Endothelial cell of umbilical vein (primary cell): ENCODE data around the gene CWF19L2. TPM values are rescaled to one million over a fixed set of nuclear protein-coding genes. Genes with fewer than 3 reads are reported as not detected.
A peak's percentile ranks its signal among the peaks of the same experiment; 100 is the strongest.

Experiments
- Bru-seq: library from RNA; stranded (reverse); fragments of 400-500 nt; gene quantifications from one replicate; lab custom pipeline; 2021; lab: Mats Ljungman, UMichigan
- BruChase-seq, 2 experiments: library from RNA; stranded (reverse); fragments of 400-500 nt; gene quantifications; one replicate each; lab custom pipeline; 2021; lab: Mats Ljungman, UMichigan
- BruUV-seq: library from RNA; stranded (reverse); fragments of 400-500 nt; replicated peaks from 2 replicates; lab custom pipeline; 2021; lab: Mats Ljungman, UMichigan
- CTCF ChIA-PET: fragments of 300-600, 350-600 bp; sonication (Branson Sonifier 250); formaldehyde crosslinking; loops from one replicate; lab custom pipeline; 2021; ENCODE audit warnings: antibody characterized with exemption, inconsistent platforms; lab: Charles Lee
- POLR2A ChIA-PET: fragments of 300-600, 350-600 bp; sonication (Branson Sonifier 250); formaldehyde crosslinking; loops from one replicate; lab custom pipeline; 2021; ENCODE audit warnings: antibody characterized with exemption, inconsistent platforms; lab: Charles Lee
- DNase-seq: peaks from one replicate; pipeline ENCODE4 v3.0.0-alpha.2; 2011; ENCODE audit warnings: low read depth, low spot score
- FAIRE-seq: peaks from 2 replicates; lab custom pipeline; 2011; peaks lifted over from hg19 to GRCh38; lab: Jason Lieb, UNC
- H2AFZ ChIP-seq: 2 replicates; pipeline ENCODE4 v1.6.0; 2012; ENCODE audit warnings: low read depth, low read length, control low read depth, inconsistent platforms
- H3K27ac ChIP-seq: 2 replicates; pipeline ENCODE4 v1.5.1; 2011; ENCODE audit warnings: low read depth, mild to moderate bottlenecking, control low read depth, low read length, moderate library complexity; ENCODE audit not compliant: insufficient read depth
- H3K27me3 ChIP-seq, 2 experiments: 2 replicates each; pipeline versions ENCODE4 v1.6.0 to v1.6.1; 2011; ENCODE audit warnings: low read length in 2 of 2, mixed read lengths in 1 of 2; ENCODE audit not compliant: control insufficient read depth in 2 of 2, insufficient read depth in 2 of 2
- H3K36me3 ChIP-seq, 2 experiments: 2 replicates in 1 of 2; 3 replicates in 1 of 2; pipeline ENCODE4 v1.5.1; 2011; ENCODE audit warnings: low read length in 2 of 2, mild to moderate bottlenecking in 1 of 2, moderate library complexity in 1 of 2; ENCODE audit not compliant: control insufficient read depth in 2 of 2, insufficient read depth in 2 of 2; ENCODE audit errors: extremely low read depth in 1 of 2
- H3K4me1 ChIP-seq: 3 replicates; pipeline ENCODE4 v1.5.1; 2011; ENCODE audit warnings: mild to moderate bottlenecking, low read length; ENCODE audit not compliant: control insufficient read depth, insufficient read depth; ENCODE audit errors: extremely low read depth
- H3K4me2 ChIP-seq: 2 replicates; pipeline ENCODE4 v1.6.1; 2011; ENCODE audit warnings: low read length, control low read depth, mixed read lengths; ENCODE audit not compliant: insufficient read depth
- H3K4me3 ChIP-seq, 3 experiments: fragments of 200-600 bp in 1 of 3; sonication (generic), shearing (Covaris generic) in 1 of 3; replicated peaks in 1 of 3; 2 replicates each; pipeline ENCODE4 v1.5.1; 2011 to 2016; ENCODE audit warnings: control low read depth in 3 of 3, low read length in 3 of 3, mild to moderate bottlenecking in 2 of 3, inconsistent platforms in 1 of 3, low read depth in 1 of 3, moderate library complexity in 1 of 3; ENCODE audit not compliant: insufficient read depth in 1 of 3
- H3K79me2 ChIP-seq: 2 replicates; pipeline ENCODE4 v1.6.0; 2012; ENCODE audit warnings: low read length, inconsistent platforms; ENCODE audit not compliant: control insufficient read depth, insufficient read depth
- H3K9ac ChIP-seq: replicated peaks from 2 replicates; pipeline ENCODE3; 2011; ENCODE audit warnings: low read length, control low read depth; ENCODE audit not compliant: insufficient read depth; ENCODE audit errors: extremely low read depth
- H3K9me1 ChIP-seq: replicated peaks from 3 replicates; pipeline ENCODE4 v1.6.0; 2011; ENCODE audit warnings: mild to moderate bottlenecking, low read length; ENCODE audit not compliant: control insufficient read depth, insufficient read depth; ENCODE audit errors: extremely low read depth
- H3K9me3 ChIP-seq: replicated peaks from 2 replicates; pipeline ENCODE4 v1.5.1; 2012; ENCODE audit warnings: low read length, inconsistent platforms; ENCODE audit not compliant: control insufficient read depth, insufficient read depth
- H4K20me1 ChIP-seq: replicated peaks from 2 replicates; pipeline ENCODE3; 2011; ENCODE audit warnings: mild to moderate bottlenecking, low read length; ENCODE audit not compliant: control insufficient read depth, insufficient read depth; ENCODE audit errors: extremely low read depth
- JUN ChIP-seq: IDR thresholded peaks from 2 replicates; pipeline ENCODE4 v1.6.1; 2011; ENCODE audit warnings: borderline replicate concordance, low read depth; ENCODE audit not compliant: insufficient read length, insufficient read depth
- MAX ChIP-seq: IDR thresholded peaks from 2 replicates; pipeline ENCODE4 v1.6.1; 2011; ENCODE audit not compliant: insufficient read depth, insufficient read length
- MYC ChIP-seq: IDR thresholded peaks from one replicate; pipeline ENCODE4 v1.6.1; 2011; ENCODE audit warnings: mild to moderate bottlenecking, low read depth, low read length
- POLR2A ChIP-seq: IDR thresholded peaks from 2 replicates; pipeline ENCODE4 v1.6.1; 2012; ENCODE audit warnings: low read depth, mild to moderate bottlenecking, control low read depth, low read length
- POLR2AphosphoS5 ChIP-seq: IDR thresholded peaks from 2 replicates; pipeline ENCODE4 v1.6.1; 2012; ENCODE audit warnings: low read depth, mild to moderate bottlenecking, control low read depth, low read length, moderate library complexity; ENCODE audit not compliant: insufficient read depth
- dilution Hi-C: fragments of 300-500 bp; cut with MboI; formaldehyde crosslinking; loops from one replicate; pipeline ENCODE4 v1.15.0; 2019; ENCODE audit warnings: low sequenced_read_pairs; ENCODE audit not compliant: extremely low pct_ligation_motif_present
- intact Hi-C: fragments of 100-400 bp; cut with micrococcal nuclease; formaldehyde crosslinking; loops from one replicate; pipeline ENCODE4 v1.10.0; 2022
- long read RNA-seq: library from polyadenylated mRNA; stranded (forward); transcript quantifications from one replicate; pipeline ENCODE4 v2.0.0, GENCODE V29; 2021
- polyA minus RNA-seq, 3 experiments: library from RNA; depleted of rRNA, polyadenylated mRNA; stranded (reverse); fragments of >200 nt; gene quantifications; 1 replicate in 1 of 3; 2 replicates in 2 of 3; pipeline ENCODE4 v1.2.3, GENCODE V29; 2011
- polyA plus RNA-seq, 4 experiments: library from polyadenylated mRNA; depleted of rRNA in 3 of 4; stranded (reverse) in 3 of 4; unstranded in 1 of 4; fragments of >200 nt; gene quantifications; 2 replicates each; pipeline versions ENCODE4 v1.2.1 to v1.2.3, GENCODE V29; 2011 to 2012; ENCODE audit warnings: missing spikeins in 1 of 4
- total RNA-seq: library from RNA; stranded (reverse); gene quantifications from 2 replicates; pipeline ENCODE4 v1.2.3, GENCODE V29; 2021

CWF19L2 gene
- 11.8 and 12.0 TPM in 2 replicates for total RNA-seq
- 1.1 and 1.4 TPM in 2 replicates for polyA plus RNA-seq
- 2.2 TPM in 2 replicates for polyA plus RNA-seq (2011; cell fraction: cytosol; rRNA removed)
- polyA plus RNA-seq (2011; cell fraction: nucleus; rRNA removed), result 3.8 and 4.6 TPM in 2 replicates
- polyA plus RNA-seq (2012), result 6.9 and 9.7 TPM in 2 replicates
- 3.5 and 4.5 TPM in 2 replicates for polyA minus RNA-seq
- polyA minus RNA-seq (2011; cell fraction: cytosol; rRNA and poly(A)+ RNA removed), result 2.4 TPM
- polyA minus RNA-seq (2011; cell fraction: nucleus; rRNA and poly(A)+ RNA removed), result 16.7 and 20.4 TPM in 2 replicates
- percentile 76 among the genes with signal in this experiment for Bru-seq, nascent RNA
- percentile 57 among the genes with signal in this experiment for BruChase-seq, experiment 1, labeled RNA remaining after a 6-hour chase
- BruChase-seq, experiment 2, labeled RNA remaining after a 2-hour chase, result percentile 64 among the genes with signal in this experiment
- long read RNA-seq, transcript CWF19L2-201 (18 exons, 3,278 nt), result major isoform, 25 of 50 reads
- long read RNA-seq, partial matches to known transcripts, result 21 of 50 reads
- long read RNA-seq, other reads (novel, unspliced or antisense), result 4 of 50 reads

- peak within 1 kb of the TSS; percentile 76 to 97 (median 93) for H3K4me3 ChIP-seq
- H3K27ac ChIP-seq, result no peak within 1 kb of the TSS
- TF ChIP-seq MYC, result no peak
- TF ChIP-seq MAX, result no peak
- TF ChIP-seq JUN, result no peak
- peak; percentile 72 for TF ChIP-seq POLR2AphosphoS5
- peak; percentile 93 for TF ChIP-seq POLR2A
- H2AFZ ChIP-seq, result peak within 1 kb of the TSS; percentile 92
- H3K79me2 ChIP-seq, result peaks cover 15% of the 10 kb centered on the region
- ChIA-PET POLR2A (no interaction called here), CTCF (interaction anchor here (0.8 to 1.6 kb wide), 5 partner anchors 10 to 551 kb away, joined by 3 to 7 read pairs (median 3); partner anchors contain the start of gene CUL5)
- H3K9me1 ChIP-seq, result no peaks in the 10 kb centered on the region
- H3K4me1 ChIP-seq, result peaks cover 10% of the 10 kb centered on the region
- DNase-seq, result peak; percentile 95
- H4K20me1 ChIP-seq, result no peaks in the 10 kb centered on the region
- H3K9ac ChIP-seq, result peak within 1 kb of the TSS; percentile 76
- H3K9me3 ChIP-seq, result no peaks in the 10 kb centered on the region
- BruUV-seq, result TSS peak; percentile 87
- H3K36me3 ChIP-seq, result peaks cover 0 to 9% of the 10 kb centered on the region in 2 experiments
- peak; percentile 83 for FAIRE-seq
- H3K4me2 ChIP-seq, result peak within 1 kb of the TSS; percentile 88
- intact Hi-C loops (no loop called here), dilution Hi-C loops (no loop called here)
- no peaks in the 10 kb centered on the region for H3K27me3 ChIP-seq
Observed at GRCh38 chr11:107457558-107458271, at the start of gene CWF19L2. TSS of gene CWF19L2 (minus strand) at chr11:107457825. CDS start at chr11:107457816, 9 bp downstream.
